ENCODE measurements around the gene PORCN. TPM values are rescaled to one million over a fixed set of nuclear protein-coding genes. Genes with fewer than 3 reads are reported as not detected.
"Not testable (repeated sequence)": the region's sequence is repeated elsewhere in the genome, so short reads cannot be mapped to it uniquely, and the experiment has no call there.

The PORCN gene
- total RNA-seq, 1 experiment from 2014 or later, result 10.2 TPM

DNA sequence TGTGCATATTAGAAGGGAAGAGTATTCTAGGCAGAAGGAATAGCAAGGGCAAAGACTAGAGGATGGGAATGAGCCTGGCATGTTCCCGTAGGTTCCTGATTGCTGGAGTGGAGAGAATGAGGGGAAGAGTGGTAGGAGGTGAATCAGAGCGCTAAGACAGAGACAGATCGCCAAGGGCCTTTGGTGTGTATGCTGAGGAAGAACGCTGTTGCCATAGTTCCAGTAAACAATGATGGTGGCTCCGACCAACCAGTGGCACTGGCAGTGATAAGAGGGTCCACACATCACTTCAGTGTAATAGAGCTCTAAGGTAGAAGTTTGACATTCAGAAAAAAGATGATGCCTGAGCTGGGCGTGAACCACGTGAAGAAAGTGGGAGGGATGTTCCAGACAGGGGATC is 31.7 kb downstream of the PORCN start:
- no peak for DNase-seq (ENCODE audit: low read depth)

DNA sequence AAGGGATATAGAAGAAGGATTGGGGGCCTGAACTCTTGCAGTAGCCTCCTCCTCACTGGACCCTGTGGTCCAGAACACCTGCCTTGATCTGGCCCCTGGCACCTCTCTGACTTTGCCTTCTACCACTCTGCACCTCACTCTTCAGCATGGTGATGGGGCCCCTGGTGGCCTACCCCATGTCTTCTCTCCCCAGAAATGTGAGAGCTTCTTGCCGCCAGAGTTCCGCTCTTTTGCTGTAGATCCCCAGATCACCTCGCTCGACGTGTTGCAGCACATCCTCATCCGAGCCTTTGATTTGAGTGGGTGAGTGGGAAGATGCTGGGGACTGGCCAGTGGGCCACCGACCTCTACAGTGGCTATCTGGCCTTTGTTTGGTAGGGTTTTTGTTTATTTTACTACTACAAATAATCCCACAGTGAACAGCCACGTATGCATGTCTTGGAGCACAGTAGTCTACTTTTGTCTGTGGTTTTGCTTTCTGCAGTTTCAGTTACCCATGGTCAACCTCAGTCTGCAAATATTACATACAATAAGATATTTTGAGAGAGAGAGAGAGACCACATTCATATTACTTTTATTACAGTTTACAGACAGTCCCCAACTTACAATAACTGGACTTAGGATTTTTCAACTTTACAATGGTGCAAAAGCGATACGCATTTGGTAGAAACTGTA is 32.5 kb downstream of the PORCN start:
- no peak for DNase-seq (ENCODE audit: low read depth)

DNA sequence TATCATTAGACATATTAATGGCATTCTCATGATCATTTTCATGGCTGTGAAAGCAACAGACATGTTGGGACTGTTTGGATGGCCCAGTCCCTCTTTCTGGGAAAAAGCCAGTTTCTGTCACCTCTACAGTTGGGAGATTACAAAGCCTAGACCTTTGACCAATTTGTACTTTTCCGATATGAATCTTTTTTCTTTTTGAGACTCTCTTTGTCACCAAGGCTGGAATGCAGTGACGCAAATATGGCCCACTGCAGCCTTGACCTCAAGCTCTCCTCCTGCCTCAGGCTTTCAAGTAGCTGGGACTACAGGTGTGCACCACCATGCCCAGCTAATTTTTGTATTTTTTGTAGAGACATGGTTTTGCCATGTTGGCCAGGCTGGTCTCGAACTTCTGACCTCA is 40.1 kb downstream of the PORCN start:
- no peak for DNase-seq (ENCODE audit: low read depth)

DNA sequence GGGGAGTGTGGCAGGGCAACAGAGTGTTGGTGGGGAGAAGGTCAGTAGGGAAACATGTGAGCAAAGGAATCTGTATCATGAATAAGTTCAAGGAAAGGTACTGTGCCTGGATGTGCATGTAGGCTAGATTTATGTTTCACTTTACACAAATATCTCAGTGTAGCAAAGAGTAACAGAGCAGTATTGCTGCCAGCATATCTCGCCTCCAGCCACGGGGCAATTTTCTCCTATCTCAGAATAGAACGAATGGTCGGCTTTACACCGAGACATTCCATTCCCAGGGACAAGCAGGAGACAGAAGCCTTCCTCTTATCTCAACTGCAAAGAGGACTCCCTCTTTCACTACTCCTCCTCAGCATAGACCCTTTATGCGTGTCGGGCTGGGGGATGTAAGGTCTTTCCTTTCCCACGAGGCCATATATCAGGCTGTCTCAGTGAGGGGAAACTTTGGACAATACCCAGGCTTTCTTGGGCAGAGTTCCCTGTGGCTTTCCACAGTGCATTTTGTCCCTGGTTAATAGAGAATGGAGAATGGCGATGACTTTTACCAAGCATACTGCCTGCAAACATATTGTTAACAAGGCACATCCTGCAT is 47.0 kb downstream of the PORCN start:
- DNase-seq (ENCODE audit: low read depth), result not testable (repeated sequence)

DNA sequence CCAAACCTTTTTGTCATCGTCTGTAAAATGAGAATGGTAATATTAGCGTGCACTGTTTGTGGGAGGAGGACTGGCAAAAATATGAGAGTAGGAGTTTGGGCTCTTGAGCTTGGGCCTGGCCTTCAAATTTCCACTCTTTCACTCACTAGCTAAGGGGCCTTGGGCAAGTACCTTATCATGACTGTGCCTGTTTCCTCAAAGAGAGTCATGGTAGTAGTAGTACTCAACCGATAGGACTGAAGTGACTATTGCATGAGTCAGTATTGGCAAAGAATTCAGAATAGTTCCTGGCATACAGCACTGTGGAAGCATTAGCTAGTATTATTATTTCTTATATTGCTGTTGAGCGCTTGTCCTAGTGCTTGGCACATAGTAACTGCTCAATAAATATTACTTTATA is 49.5 kb downstream of the PORCN start:
- peak; percentile 62 for DNase-seq (ENCODE audit: low read depth)

DNA sequence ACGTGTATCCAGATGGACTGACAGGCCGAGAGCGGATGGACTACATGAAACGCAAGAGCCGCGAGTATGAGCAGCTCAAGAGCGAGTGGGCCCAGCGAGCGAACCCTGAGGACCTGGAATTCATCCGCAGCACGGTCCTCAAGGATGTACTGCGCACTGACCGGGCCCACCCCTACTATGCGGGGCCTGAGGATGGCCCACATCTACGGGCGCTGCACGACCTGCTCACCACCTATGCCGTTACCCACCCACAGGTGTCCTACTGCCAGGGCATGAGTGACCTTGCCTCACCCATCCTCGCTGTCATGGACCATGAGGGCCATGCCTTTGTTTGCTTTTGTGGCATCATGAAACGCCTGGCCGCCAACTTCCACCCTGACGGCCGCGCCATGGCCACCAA is 50.8 kb downstream of the PORCN start:
- no peak for DNase-seq (ENCODE audit: low read depth)

DNA sequence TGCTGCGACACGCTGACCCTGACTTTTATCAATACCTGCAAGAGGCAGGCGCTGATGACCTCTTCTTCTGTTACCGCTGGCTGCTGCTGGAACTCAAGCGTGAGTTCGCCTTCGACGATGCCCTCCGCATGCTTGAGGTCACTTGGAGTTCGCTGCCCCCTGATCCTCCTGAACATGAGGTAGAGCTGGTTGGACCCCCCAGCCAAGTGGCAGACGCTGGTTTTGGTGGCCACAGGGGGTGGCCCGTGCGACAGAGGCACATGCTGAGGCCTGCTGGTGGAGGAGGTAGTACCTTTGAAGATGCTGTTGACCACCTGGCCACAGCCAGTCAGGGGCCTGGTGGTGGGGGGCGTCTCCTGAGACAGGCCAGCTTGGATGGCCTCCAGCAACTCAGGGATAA is 51.3 kb downstream of the PORCN start:
- DNase-seq (ENCODE audit: low read depth), result no peak

DNA sequence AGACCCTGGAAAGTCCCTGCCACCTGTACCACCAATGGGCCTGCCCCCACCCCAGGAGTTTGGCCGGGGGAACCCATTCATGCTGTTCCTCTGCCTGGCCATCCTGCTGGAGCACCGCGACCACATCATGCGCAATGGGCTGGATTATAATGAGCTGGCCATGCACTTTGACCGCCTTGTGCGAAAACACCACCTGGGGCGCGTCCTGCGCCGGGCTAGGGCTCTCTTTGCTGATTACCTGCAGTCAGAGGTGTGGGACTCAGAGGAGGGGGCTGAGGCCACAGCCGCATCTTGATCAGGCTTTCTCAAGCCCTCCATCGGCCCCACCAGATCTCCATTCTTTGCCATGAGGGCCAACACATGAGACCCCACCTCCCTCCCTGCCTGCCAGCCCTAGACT is 51.9 kb downstream of the PORCN start:
- DNase-seq (ENCODE audit: low read depth), result no peak

DNA sequence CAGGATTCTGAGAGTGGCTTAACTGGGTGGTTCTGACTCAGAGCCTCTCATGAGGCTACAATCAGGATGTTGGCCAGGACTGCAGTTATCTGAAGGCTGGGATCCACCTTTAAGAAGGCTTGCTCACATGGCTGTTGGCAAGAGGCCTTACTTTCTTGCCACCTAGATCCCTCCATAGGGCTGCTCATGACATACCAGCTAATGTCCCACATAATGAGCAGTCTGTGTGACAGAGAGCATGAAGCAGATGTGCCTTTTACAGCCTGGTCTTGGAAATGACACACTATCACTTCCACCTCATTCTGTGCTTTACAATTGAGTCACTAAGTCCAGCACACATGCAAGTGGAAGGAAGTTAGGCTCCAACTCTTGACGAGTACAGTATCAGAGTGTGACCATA is 61.2 kb downstream of the PORCN start:
- DNase-seq (ENCODE audit: low read depth), result peak; percentile 47

Other genes with a start within 250 kb of the PORCN start
- gene SSX3, start 152.3 kb upstream of the PORCN start, total RNA-seq (2014; rRNA removed; shearing (Covaris generic)), result 1.1 TPM in 1 of 2 replicates, not detected in the other
- gene SSX4, start 125.5 kb upstream of the PORCN start, total RNA-seq (2014; rRNA removed; shearing (Covaris generic)), result not detected in 2 replicates
- not detected in 2 replicates for gene SSX4B, start 97.0 kb upstream of the PORCN start, total RNA-seq (2014; rRNA removed; shearing (Covaris generic))
- 3.5 TPM in 1 of 2 replicates, not detected in the other for gene SLC38A5, start 38.7 kb upstream of the PORCN start, total RNA-seq (2014; rRNA removed; shearing (Covaris generic))
- gene FTSJ1, start 32.8 kb upstream of the PORCN start, total RNA-seq (2014; rRNA removed; shearing (Covaris generic)), result 78.5 and 99.4 TPM in 2 replicates
- gene EBP, start 12.8 kb downstream of the PORCN start, total RNA-seq (2014; rRNA removed; shearing (Covaris generic)), result 105 and 106 TPM in 2 replicates
- gene TBC1D25, start 30.7 kb downstream of the PORCN start, total RNA-seq (2014; rRNA removed; shearing (Covaris generic)), result 2.4 and 3.0 TPM in 2 replicates
- 142 and 159 TPM in 2 replicates for gene RBM3, start 65.5 kb downstream of the PORCN start, total RNA-seq (2014; rRNA removed; shearing (Covaris generic))
- gene WDR13, start 88.5 kb downstream of the PORCN start, total RNA-seq (2014; rRNA removed; shearing (Covaris generic)), result 82.3 and 92.5 TPM in 2 replicates
- gene WAS, start 174.8 kb downstream of the PORCN start, total RNA-seq (2014; rRNA removed; shearing (Covaris generic)), result 0.57 TPM in 1 of 2 replicates, not detected in the other
- gene SUV39H1, start 187.7 kb downstream of the PORCN start, total RNA-seq (2014; rRNA removed; shearing (Covaris generic)), result 14.3 and 20.7 TPM in 2 replicates